ENCODE measurements around the gene KCNG4.
"Not testable (repeated sequence)": the region's sequence is repeated elsewhere in the genome, so short reads cannot be mapped to it uniquely, and the experiment has no call there.

Gene KCNG4

DNA sequence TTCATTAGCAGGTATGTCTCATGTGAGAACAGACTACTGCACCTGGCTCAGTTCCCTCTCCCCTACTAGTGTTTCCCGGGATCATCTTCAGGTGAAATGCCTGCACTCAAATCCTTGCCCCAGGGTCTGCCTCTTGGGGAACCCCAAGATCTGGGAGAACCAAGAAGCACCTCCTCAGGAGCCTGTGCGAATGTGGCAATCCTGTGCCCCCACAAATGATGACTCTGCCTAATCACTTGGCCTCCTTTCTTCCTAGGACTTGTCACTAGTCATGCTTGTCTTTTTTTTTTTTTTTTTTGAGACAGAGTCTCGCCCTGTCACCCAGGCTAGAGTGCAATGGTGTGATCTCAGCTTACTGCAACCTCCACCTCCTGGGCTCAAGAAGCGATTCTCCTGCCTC is 27.2 kb downstream of the KCNG4 start:
- DNase-seq (ENCODE audit: extremely low spot score), result no peak
- ChIA-PET POLR2A (no interaction called here), CTCF (no interaction called here)
- TF ChIP-seq ZNF384 (IDR thresholded peaks at IDR 0.05) (no peak), BHLHE40 (IDR thresholded peaks at IDR 0.05; ENCODE audit: borderline replicate concordance) (no peak), LEF1 (IDR thresholded peaks at IDR 0.05; ENCODE audit: borderline replicate concordance) (no peak), SUZ12 (IDR thresholded peaks at IDR 0.05) (no peak), L3MBTL2 (conservative IDR thresholded peaks at IDR 0.05) (no peak), FOXK2 (IDR thresholded peaks at IDR 0.05) (no peak), ELF4 (IDR thresholded peaks at IDR 0.05) (no peak), FOXM1 (IDR thresholded peaks at IDR 0.05; ENCODE audit: borderline replicate concordance) (no peak), SP1 (IDR thresholded peaks at IDR 0.05) (no peak), ARNT (IDR thresholded peaks at IDR 0.05) (no peak), TARDBP (IDR thresholded peaks at IDR 0.05) (no peak), NFRKB (IDR thresholded peaks at IDR 0.05) (no peak), CTBP1 (IDR thresholded peaks at IDR 0.05; ENCODE audit: borderline replicate concordance) (no peak), FOXA1 (IDR thresholded peaks at IDR 0.05) (no peak)
- TF ChIP-seq, protein P1, sequence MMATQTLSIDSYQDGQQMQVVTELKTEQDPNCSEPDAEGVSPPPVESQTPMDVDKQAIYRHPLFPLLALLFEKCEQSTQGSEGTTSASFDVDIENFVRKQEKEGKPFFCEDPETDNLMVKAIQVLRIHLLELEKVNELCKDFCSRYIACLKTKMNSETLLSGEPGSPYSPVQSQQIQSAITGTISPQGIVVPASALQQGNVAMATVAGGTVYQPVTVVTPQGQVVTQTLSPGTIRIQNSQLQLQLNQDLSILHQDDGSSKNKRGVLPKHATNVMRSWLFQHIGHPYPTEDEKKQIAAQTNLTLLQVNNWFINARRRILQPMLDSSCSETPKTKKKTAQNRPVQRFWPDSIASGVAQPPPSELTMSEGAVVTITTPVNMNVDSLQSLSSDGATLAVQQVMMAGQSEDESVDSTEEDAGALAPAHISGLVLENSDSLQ (IDR thresholded peaks at IDR 0.05), result no peak

DNA sequence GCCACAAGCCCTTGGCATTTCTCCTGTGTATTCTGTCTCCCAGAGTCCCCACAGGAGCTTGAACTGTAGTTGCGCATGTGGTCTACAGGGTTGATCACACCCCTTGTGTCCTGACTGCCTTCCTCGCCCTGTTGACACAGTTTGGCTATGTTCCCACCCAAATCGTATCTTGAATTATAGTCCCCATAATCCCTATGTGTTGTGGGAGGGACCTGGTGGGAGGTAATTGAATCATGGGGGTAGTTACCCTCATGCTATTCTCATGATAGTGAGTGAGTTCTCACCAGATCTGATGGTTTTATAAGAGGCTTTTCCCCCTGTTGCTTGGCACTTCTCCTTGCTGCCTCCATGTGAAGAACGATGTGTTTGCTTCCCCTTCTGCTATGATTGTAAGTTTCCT is 27.7 kb downstream of the KCNG4 start:
- CTCF ChIA-PET, result no interaction called here
- POLR2A ChIA-PET, result no interaction called here
- no peak for DNase-seq (ENCODE audit: extremely low spot score)
- TF ChIP-seq HDGF (IDR thresholded peaks at IDR 0.05; ENCODE audit: borderline replicate concordance) (no peak), CTBP1 (IDR thresholded peaks at IDR 0.05; ENCODE audit: borderline replicate concordance) (no peak), ZNF384 (IDR thresholded peaks at IDR 0.05) (no peak), FOXM1 (IDR thresholded peaks at IDR 0.05; ENCODE audit: borderline replicate concordance) (no peak), L3MBTL2 (conservative IDR thresholded peaks at IDR 0.05) (no peak), FOXK2 (IDR thresholded peaks at IDR 0.05) (no peak), ELF4 (IDR thresholded peaks at IDR 0.05) (no peak), FOXA1 (IDR thresholded peaks at IDR 0.05) (no peak), SUZ12 (IDR thresholded peaks at IDR 0.05) (no peak), BHLHE40 (IDR thresholded peaks at IDR 0.05; ENCODE audit: borderline replicate concordance) (no peak), NFRKB (IDR thresholded peaks at IDR 0.05) (no peak), LEF1 (IDR thresholded peaks at IDR 0.05; ENCODE audit: borderline replicate concordance) (no peak), TARDBP (IDR thresholded peaks at IDR 0.05) (no peak), ARNT (IDR thresholded peaks at IDR 0.05) (no peak)
- TF ChIP-seq, protein P1 (IDR thresholded peaks at IDR 0.05), result no peak

DNA sequence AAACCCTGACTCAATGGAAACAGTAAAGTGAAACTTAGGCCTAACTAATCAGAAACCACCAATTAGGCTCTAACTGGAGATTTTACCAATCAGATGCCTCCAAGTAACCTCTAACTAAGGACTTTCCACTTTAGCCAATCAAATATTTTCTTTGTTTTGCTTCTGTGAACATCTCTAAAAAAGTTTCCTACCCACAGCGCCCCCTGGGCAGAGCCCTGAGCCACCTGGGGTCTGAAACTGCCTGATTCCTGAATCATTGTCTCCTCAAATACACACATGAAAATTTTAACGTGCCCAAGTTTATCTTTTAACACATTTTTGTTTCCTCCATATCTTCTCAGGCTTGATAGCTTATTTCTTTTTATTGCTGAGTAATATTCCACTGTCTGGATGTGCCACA is 29.8 kb downstream of the KCNG4 start:
- POLR2A ChIA-PET, result no interaction called here
- DNase-seq (ENCODE audit: extremely low spot score), result no peak
- no peak for TF ChIP-seq LEF1 (IDR thresholded peaks at IDR 0.05; ENCODE audit: borderline replicate concordance)
- TF ChIP-seq L3MBTL2 (conservative IDR thresholded peaks at IDR 0.05), result no peak
- TF ChIP-seq SP1 (IDR thresholded peaks at IDR 0.05), result no peak
- TF ChIP-seq FOXK2 (IDR thresholded peaks at IDR 0.05), result no peak
- no peak for TF ChIP-seq TARDBP (IDR thresholded peaks at IDR 0.05)
- TF ChIP-seq ELF4 (IDR thresholded peaks at IDR 0.05), result no peak
- no peak for TF ChIP-seq BHLHE40 (IDR thresholded peaks at IDR 0.05; ENCODE audit: borderline replicate concordance)
- no peak for TF ChIP-seq FOXA1 (IDR thresholded peaks at IDR 0.05)
- TF ChIP-seq ARNT (IDR thresholded peaks at IDR 0.05), result no peak
- no peak for TF ChIP-seq NFRKB (IDR thresholded peaks at IDR 0.05)
- CTCF ChIA-PET, result no interaction called here

DNA sequence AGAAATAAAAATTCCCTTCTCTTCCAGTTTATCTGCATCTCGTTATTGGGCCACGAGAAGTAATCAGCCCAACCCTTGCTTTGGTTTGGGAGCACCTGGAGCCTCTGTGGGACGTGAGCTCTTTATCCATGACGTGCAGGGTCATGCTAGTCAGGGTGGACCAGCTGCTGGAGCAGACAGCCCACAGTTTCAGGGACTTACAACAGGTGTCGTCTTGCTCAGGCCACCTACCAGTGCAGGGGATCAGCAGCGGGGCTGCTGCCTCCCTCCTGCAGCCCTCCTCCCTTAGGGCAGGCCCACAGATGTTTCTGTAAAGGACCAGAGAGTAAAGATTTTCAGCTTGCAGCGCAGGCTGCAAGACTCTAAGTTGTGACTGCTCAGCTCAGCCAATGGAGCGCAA is 31.9 kb downstream of the KCNG4 start:
- TF ChIP-seq BHLHE40 (IDR thresholded peaks at IDR 0.05; ENCODE audit: borderline replicate concordance) (no peak), ARNT (IDR thresholded peaks at IDR 0.05) (no peak), NFRKB (IDR thresholded peaks at IDR 0.05) (no peak), SP1 (IDR thresholded peaks at IDR 0.05) (no peak), CTBP1 (IDR thresholded peaks at IDR 0.05; ENCODE audit: borderline replicate concordance) (no peak), FOXA1 (IDR thresholded peaks at IDR 0.05) (no peak)
- CTCF ChIA-PET, result no interaction called here
- no peak for DNase-seq (ENCODE audit: extremely low spot score)
- POLR2A ChIA-PET, result no interaction called here

DNA sequence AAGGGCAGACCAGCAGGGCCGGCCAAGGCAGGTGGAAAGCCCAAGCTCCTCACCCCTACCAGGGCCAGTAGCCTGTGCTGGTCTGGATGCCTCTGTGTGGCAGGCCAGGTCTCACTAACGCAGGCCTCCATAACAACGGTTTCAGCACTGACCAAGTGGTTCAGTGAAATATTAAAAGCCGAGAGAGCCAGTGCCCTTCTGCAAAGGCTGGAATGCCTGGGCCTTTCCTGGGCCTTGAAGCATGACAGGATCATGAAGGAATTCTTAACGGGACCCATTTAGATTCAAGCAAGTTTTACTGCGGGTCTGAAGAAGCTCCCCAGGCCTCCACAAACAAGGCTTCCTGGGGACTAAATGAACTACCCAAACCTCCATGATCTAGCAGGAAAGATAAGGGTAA is 32.6 kb downstream of the KCNG4 start:
- TF ChIP-seq LEF1 (IDR thresholded peaks at IDR 0.05; ENCODE audit: borderline replicate concordance), result no peak
- TF ChIP-seq FOXK2 (IDR thresholded peaks at IDR 0.05), result no peak
- TF ChIP-seq L3MBTL2 (conservative IDR thresholded peaks at IDR 0.05), result no peak
- TF ChIP-seq FOXA1 (IDR thresholded peaks at IDR 0.05), result no peak
- no peak for TF ChIP-seq SP1 (IDR thresholded peaks at IDR 0.05)
- TF ChIP-seq, protein P1 (IDR thresholded peaks at IDR 0.05), result no peak
- TF ChIP-seq ARNT (IDR thresholded peaks at IDR 0.05), result no peak
- no peak for TF ChIP-seq TARDBP (IDR thresholded peaks at IDR 0.05)
- no peak for TF ChIP-seq BHLHE40 (IDR thresholded peaks at IDR 0.05; ENCODE audit: borderline replicate concordance)
- no peak for TF ChIP-seq HDGF (IDR thresholded peaks at IDR 0.05; ENCODE audit: borderline replicate concordance)
- no peak for TF ChIP-seq SUZ12 (IDR thresholded peaks at IDR 0.05)
- TF ChIP-seq CTBP1 (IDR thresholded peaks at IDR 0.05; ENCODE audit: borderline replicate concordance), result no peak
- TF ChIP-seq FOXM1 (IDR thresholded peaks at IDR 0.05; ENCODE audit: borderline replicate concordance), result no peak
- TF ChIP-seq NFRKB (IDR thresholded peaks at IDR 0.05), result no peak
- no peak for TF ChIP-seq ELF4 (IDR thresholded peaks at IDR 0.05)
- no peak for TF ChIP-seq ZNF384 (IDR thresholded peaks at IDR 0.05)
- CTCF ChIA-PET, result no interaction called here
- POLR2A ChIA-PET, result no interaction called here
- DNase-seq (ENCODE audit: extremely low spot score), result no peak

DNA sequence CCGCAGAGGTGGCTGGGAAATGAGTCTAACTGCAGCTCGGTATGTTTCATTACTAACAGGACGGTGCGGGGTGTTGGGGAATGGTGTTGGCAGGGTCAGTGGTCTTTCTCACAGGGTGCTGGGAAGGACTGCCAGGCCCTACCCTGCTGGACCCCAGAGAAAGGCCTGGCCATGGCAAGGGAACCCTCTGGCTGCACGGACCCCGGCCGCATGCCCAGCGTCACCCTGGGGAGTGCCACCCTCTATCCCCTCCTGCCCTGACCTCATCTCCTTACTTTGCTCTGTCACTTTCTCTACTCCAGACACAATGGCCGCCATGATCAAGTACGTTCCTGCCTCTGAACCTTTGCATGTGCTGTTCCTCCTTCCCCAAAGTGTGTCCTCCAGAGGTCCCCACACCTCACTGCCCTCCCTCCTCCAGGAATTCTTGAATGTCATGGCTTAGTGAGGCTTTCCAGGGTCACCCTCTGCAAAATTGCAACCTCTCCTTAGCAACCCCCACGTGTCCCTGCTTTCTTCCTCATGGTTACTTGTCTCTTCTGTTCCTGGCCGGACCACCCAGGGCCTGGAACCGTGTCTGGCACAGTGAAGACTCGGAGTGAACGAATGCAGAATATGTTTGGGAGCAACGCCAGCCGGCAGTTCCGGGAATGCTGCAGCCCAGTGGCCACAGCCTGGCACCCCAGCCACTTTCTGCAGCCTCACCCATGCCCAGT is 33.7 kb downstream of the KCNG4 start:
- no peak for DNase-seq (ENCODE audit: extremely low spot score)
- ChIA-PET POLR2A (no interaction called here), CTCF (no interaction called here)
- no peak for TF ChIP-seq TARDBP (IDR thresholded peaks at IDR 0.05)
- TF ChIP-seq FOXK2 (IDR thresholded peaks at IDR 0.05), result no peak
- no peak for TF ChIP-seq ZNF384 (IDR thresholded peaks at IDR 0.05)
- TF ChIP-seq CTBP1 (IDR thresholded peaks at IDR 0.05; ENCODE audit: borderline replicate concordance), result no peak
- TF ChIP-seq BHLHE40 (IDR thresholded peaks at IDR 0.05; ENCODE audit: borderline replicate concordance), result no peak
- no peak for TF ChIP-seq FOXM1 (IDR thresholded peaks at IDR 0.05; ENCODE audit: borderline replicate concordance)
- no peak for TF ChIP-seq SP1 (IDR thresholded peaks at IDR 0.05)
- TF ChIP-seq SUZ12 (IDR thresholded peaks at IDR 0.05), result no peak
- no peak for TF ChIP-seq FOXA1 (IDR thresholded peaks at IDR 0.05)

DNA sequence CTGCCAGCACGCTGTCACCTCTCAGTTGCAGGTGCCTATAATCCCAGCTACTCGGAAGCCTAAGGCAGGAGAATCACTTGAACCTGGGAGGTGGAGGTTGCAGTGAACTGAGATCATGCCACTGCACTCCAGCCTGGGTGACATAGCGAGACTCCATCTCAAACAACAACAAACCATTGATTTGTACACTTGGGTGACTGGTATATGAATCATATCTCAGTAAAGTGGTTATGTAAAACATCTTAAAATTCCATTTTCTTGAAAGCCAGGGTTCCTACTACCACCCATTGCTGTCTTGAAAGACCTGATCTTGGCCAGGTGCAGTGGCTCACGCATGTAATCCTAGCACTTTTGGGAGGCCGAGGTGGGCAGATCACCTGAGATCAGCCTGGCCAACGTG is 34.7 kb downstream of the KCNG4 start:
- CTCF ChIA-PET; DNase-seq (ENCODE audit: extremely low spot score); POLR2A ChIA-PET: not testable (repeated sequence)

DNA sequence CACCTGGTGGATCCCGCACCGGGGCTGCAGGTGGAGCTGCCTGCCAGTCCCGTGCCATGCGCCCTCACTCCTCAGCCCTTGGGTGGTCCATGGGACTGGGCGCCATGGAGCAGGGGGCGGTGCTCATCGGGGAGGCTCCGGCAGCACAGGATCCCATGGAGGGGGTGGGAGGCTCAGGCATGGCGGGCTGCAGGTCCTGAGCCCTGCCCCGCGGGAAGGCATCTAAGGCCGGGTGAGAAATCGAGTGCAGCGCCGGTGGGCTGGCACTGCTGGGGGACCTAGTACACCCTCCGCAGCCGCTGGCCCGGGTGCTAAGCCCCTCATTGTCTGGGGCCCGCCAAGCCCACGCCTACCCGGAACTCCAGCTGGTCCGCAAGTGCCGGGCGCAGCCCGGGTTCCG is 35.3 kb downstream of the KCNG4 start:
- DNase-seq (ENCODE audit: extremely low spot score); POLR2A ChIA-PET; CTCF ChIA-PET: not testable (repeated sequence)

Measured in HEK293T (cell line).